MV-4-11 (cell line): ENCODE data around the gene TMEM39A.

Source experiments
- DNase-seq: peaks from one replicate; lab custom pipeline; 2025; lab: John Stamatoyannopoulos, UW

TMEM39A gene

GRCh38 chr3:119401069-119401468, 62.3 kb downstream of the TMEM39A start:
- DNase-seq = no peak

GRCh38 chr3:119400466-119400865, 62.9 kb downstream of the TMEM39A start:
- no peak for DNase-seq

- no peak for DNase-seq
Measured at GRCh38 chr3:119396870-119397269, 66.5 kb downstream of the TMEM39A start.

GRCh38 chr3:119395923-119396358, 67.5 kb downstream of the TMEM39A start:
- DNase-seq = no peak

- no peak for DNase-seq
Measured at GRCh38 chr3:119388577-119388976, 74.8 kb downstream of the TMEM39A start.

DNA sequence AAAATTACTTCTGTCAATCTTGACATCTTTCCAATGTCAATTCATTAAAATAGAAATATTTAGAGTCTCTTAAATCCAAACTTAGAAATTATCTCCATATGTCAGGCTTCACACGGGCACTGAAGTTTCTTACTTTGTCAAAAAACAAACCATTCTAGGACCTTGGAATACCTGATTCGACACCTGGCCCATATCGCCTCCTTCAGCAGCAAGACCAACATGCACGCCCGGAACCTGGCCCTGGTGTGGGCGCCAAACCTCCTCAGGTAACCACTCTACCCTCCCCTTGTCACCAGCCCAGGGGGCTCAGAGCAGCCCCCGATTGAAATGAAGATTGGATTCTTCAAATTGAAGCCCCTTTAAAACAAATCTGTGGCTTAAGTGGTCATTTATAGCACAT, 81.3 kb downstream of the TMEM39A start:
- DNase-seq = no peak

DNA sequence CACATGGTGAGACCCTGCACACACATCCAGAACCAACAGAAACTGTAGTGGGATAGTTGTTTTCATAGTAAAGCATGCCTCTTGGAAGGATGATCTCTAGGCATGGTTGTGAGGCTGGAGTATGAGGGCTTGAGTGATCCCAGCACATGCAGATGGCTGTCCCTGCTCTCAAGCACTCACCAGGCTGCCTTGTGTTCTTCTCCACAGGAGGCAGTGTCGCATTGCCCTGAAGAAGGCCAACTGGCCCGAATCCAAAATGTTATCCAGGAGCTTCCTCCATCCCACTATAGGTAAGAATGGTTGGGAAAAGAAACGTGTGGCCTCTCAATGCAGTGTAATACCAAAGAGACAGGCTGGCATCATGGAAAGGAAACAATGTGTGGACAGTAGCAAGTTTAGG, 82.7 kb downstream of the TMEM39A start:
- no peak for DNase-seq
